OCI-LY3 (cell line): ENCODE data around the gene GKN2.

Source experiments
- H2AFZ ChIP-seq: fragments of 200-600, 300-600 bp; shearing (Covaris generic); 2 replicates; pipeline ENCODE4 v1.6.0; 2014; ENCODE audit warnings: antibody characterized with exemption, low read depth, low read length
- H3K27ac ChIP-seq: fragments of 200-600, 300-600 bp; sonication (generic); 2 replicates; pipeline ENCODE4 v1.5.1; 2014; ENCODE audit warnings: mild to moderate bottlenecking, low read length, moderate library complexity, mixed read lengths
- H3K27me3 ChIP-seq: fragments of 200-600, 300-600 bp; sonication (generic); 2 replicates; pipeline ENCODE4 v1.6.1; 2014; ENCODE audit warnings: low read depth, low read length, mixed read lengths
- H3K36me3 ChIP-seq: fragments of 200-600, 300-600 bp; sonication (generic); replicated peaks from 2 replicates; pipeline ENCODE3; 2014; ENCODE audit warnings: low read depth, low read length, mixed read lengths
- H3K4me1 ChIP-seq: fragments of 300-600, 200-600 bp; sonication (generic); 2 replicates; pipeline ENCODE4 v1.6.1; 2014; ENCODE audit warnings: low read length, mixed read lengths
- H3K4me2 ChIP-seq: fragments of 200-600, 300-600 bp; sonication (generic); 2 replicates; pipeline ENCODE4 v1.6.1; 2014; ENCODE audit warnings: low read length, mixed read lengths
- H3K4me3 ChIP-seq: fragments of 300-600, 200-600 bp; sonication (generic); 2 replicates; pipeline ENCODE4 v1.5.1; 2014; ENCODE audit warnings: antibody characterized with exemption, mild to moderate bottlenecking, low read length, moderate library complexity
- H3K79me2 ChIP-seq: fragments of 300-600, 200-600 bp; shearing (Covaris generic); 2 replicates; pipeline ENCODE4 v1.6.1; 2014; ENCODE audit warnings: mild to moderate bottlenecking, low read length, mixed read lengths
- H3K9ac ChIP-seq: fragments of 300-600, 200-600 bp; shearing (Covaris generic); 2 replicates; pipeline ENCODE4 v1.6.0; 2014; ENCODE audit warnings: mild to moderate bottlenecking, low read length, moderate library complexity
- H3K9me3 ChIP-seq: fragments of 200-600, 300-600 bp; shearing (Covaris generic); 2 replicates; pipeline ENCODE4 v1.6.1; 2014; ENCODE audit warnings: low read length, mixed read lengths; ENCODE audit not compliant: insufficient read depth
- H4K20me1 ChIP-seq: fragments of 200-600, 300-600 bp; sonication (generic); 2 replicates; pipeline ENCODE4 v1.6.1; 2016; ENCODE audit warnings: low read length, mixed read lengths; ENCODE audit not compliant: insufficient read depth
- CTCF ChIP-seq: fragments of 200-600, 300-600 bp; sonication (generic); IDR thresholded peaks from 2 replicates; pipeline ENCODE4 v1.5.1; 2014; ENCODE audit warnings: antibody characterized with exemption, low read length, low read depth
- EZH2phosphoT487 ChIP-seq: fragments of 200-600 bp; shearing (Covaris generic); IDR thresholded peaks from 2 replicates; pipeline ENCODE4 v1.6.1; 2018; ENCODE audit warnings: antibody characterized with exemption, mixed run types, low read depth

GKN2 gene

GRCh38 chr2:68940369-68940768, 12.3 kb downstream of the GKN2 start:
- no peaks in the 10 kb centered on the region for H4K20me1 ChIP-seq
- H3K79me2 ChIP-seq: no peaks in the 10 kb centered on the region
- no peak overlapping the region for H3K4me2 ChIP-seq
- H3K27ac ChIP-seq: no peak overlapping the region
- H3K4me3 ChIP-seq: no peak overlapping the region
- 0 out of 2 replicates have a peak, but pooled peaks cover 13% of the 10 kb centered on the region for H3K27me3 ChIP-seq
- no peak overlapping the region for H3K9ac ChIP-seq
- H3K36me3 ChIP-seq: no peaks in the 10 kb centered on the region
- peaks cover 17% of the 10 kb centered on the region for H3K4me1 ChIP-seq
- no peak overlapping the region for H2AFZ ChIP-seq
- no peaks in the 10 kb centered on the region; the same call in 1 of the 2 replicates for H3K9me3 ChIP-seq
- TF ChIP-seq EZH2phosphoT487 (no peak), CTCF (no peak)

- no peak overlapping the region for H3K4me2 ChIP-seq
- TF ChIP-seq EZH2phosphoT487 (no peak), CTCF (no peak)
- no peaks in the 10 kb centered on the region for H4K20me1 ChIP-seq
- H3K4me3 ChIP-seq: no peak overlapping the region
- peaks cover 17% of the 10 kb centered on the region for H3K4me1 ChIP-seq
- H2AFZ ChIP-seq: no peak overlapping the region
- no peaks in the 10 kb centered on the region; the same call in 1 of the 2 replicates for H3K9me3 ChIP-seq
- no peak overlapping the region for H3K27ac ChIP-seq
- no peaks in the 10 kb centered on the region for H3K79me2 ChIP-seq
- H3K36me3 ChIP-seq: no peaks in the 10 kb centered on the region
- H3K27me3 ChIP-seq: 0 out of 2 replicates have a peak, but pooled peaks cover 13% of the 10 kb centered on the region
- no peak overlapping the region for H3K9ac ChIP-seq
Observed at GRCh38 chr2:68939962-68940361, 12.7 kb downstream of the GKN2 start.

- H3K4me1 ChIP-seq: peaks cover 17% of the 10 kb centered on the region
- no peaks in the 10 kb centered on the region for H3K79me2 ChIP-seq
- H3K27ac ChIP-seq: no peak overlapping the region
- H4K20me1 ChIP-seq: no peaks in the 10 kb centered on the region
- no peak overlapping the region for H3K4me3 ChIP-seq
- no peaks in the 10 kb centered on the region; the same call in 1 of the 2 replicates for H3K9me3 ChIP-seq
- no peaks in the 10 kb centered on the region for H3K36me3 ChIP-seq
- 0 out of 2 replicates have a peak, but pooled peaks cover 13% of the 10 kb centered on the region for H3K27me3 ChIP-seq
- TF ChIP-seq CTCF: no peak
- TF ChIP-seq EZH2phosphoT487: no peak
- no peak overlapping the region for H2AFZ ChIP-seq
- no peak overlapping the region for H3K4me2 ChIP-seq
- no peak overlapping the region for H3K9ac ChIP-seq
Observed at GRCh38 chr2:68938938-68939337, 13.8 kb downstream of the GKN2 start.

DNA sequence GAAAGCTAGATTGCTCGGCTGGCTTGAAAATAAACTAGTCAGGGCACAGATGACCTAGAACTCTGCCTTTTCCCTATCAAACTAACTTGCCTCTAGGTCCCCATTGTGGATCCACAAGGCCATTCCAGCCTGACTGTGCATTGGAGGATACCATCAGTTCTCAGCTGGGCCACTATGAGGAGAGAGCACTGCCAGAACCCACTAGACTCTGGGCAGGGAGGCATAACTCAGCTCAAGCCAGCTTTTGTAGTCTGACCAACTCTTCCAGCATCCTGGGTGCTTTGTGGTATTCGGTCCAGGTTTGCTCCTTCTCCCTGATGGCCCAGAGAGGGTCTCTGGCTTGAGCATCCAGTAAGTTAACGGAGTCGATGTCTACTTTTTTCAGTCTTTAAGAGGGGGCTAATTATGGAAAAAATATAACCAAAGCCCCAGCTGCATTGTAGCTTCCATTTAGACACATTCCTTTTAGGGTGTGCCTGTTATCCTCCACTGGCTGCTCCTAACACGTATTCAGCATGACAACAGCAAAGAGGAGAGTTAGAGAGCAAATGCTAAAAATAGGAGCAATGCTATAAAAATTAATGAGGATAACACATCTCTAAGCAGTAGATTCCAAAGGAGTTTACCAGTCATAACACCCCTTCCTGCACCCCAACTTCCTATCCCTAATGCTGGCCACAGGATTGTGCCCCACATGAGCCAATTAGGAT, 15.2 kb downstream of the GKN2 start:
- no peak for TF ChIP-seq CTCF
- TF ChIP-seq EZH2phosphoT487: no peak
- Histone ChIP-seq H3K36me3 (no peaks in the 10 kb centered on the region), H3K27me3 (0 out of 2 replicates have a peak, but pooled peaks cover 11% of the 10 kb centered on the region), H3K4me1 (peaks cover 10% of the 10 kb centered on the region), H3K4me2 (no peak overlapping the region), H2AFZ (no peak overlapping the region), H3K27ac (no peak overlapping the region), H3K9me3 (no peaks in the 10 kb centered on the region; the same call in 1 of the 2 replicates), H3K79me2 (no peaks in the 10 kb centered on the region), H3K4me3 (no peak overlapping the region), H3K9ac (no peak overlapping the region), H4K20me1 (no peaks in the 10 kb centered on the region)
